GM18867 (cell line): ENCODE data around the gene CDH13.
A peak's percentile ranks its signal among the peaks of the same experiment; 100 is the strongest.

ENCODE experiments used
- ATAC-seq: cut with Tn5 transposase; IDR thresholded peaks from one replicate; pipeline ENCODE4 v1.9.1; 2021; ENCODE audit warnings: mild to moderate bottlenecking, moderate library complexity; ENCODE audit not compliant: unreplicated experiment

Gene CDH13

DNA sequence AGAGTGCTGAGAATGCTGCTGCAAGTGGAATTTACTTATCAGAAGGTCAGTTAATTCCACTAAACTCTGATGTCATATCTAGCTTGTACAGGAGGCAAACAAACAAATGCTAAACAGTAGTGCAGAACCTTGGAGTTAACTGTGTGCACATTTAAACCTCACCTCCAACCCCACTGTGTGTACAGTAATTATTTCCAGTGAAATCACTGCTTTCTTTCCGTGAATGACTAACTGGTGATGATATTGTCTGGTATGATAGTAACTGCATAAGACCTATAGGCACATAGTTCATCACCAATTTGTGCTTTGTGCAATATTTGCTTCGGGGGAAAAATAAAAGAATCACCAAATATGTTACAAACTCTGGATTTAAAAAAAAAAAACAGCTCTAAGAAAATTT is 688.5 kb downstream of the CDH13 start:
- no peak for ATAC-seq

DNA sequence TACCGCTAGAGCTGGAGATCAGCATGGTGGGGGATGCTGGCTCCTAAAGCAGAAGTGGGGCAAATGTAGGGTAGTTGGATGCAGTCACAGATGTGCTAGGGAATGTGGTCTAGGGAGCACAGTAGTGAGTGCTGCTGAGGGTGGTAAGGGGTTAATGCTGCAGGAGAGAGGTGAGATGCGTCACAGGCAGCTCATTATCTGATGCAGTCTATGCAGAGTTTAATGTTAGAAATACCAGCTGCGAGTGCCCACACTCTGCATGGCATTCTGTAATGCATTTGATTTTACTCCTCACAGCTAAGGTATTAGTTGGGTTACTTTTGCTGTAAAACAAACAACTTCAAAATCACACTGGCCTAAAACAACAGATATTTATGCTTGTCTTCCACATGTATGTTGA is 689.7 kb downstream of the CDH13 start:
- no peak for ATAC-seq

GRCh38 chr16:83318390-83318789 is 691.6 kb downstream of the CDH13 start:
- no peak for ATAC-seq

- ATAC-seq: no peak
Measured at GRCh38 chr16:83328936-83329335, 702.2 kb downstream of the CDH13 start.

- no peak for ATAC-seq
Measured at GRCh38 chr16:83329441-83329840, 702.7 kb downstream of the CDH13 start.

DNA sequence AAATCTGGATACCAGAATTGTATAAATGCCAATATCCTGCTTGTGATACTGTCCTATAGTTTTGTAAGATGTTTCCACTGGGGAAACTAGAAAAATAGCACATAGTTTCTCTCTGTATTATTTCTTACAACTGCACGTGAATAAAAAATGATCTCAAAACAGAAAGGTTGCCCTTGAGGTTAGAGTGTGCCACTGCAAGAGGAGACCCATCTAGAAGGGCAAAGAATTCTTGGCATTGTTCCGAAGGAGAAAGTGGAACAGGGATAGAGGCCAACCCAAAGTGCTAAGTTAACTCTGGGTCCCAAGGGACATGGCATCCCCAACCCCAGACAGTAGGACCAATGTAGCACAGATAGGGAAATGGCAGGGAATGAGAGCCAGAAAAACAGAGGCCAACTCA is 703.5 kb downstream of the CDH13 start:
- no peak for ATAC-seq

DNA sequence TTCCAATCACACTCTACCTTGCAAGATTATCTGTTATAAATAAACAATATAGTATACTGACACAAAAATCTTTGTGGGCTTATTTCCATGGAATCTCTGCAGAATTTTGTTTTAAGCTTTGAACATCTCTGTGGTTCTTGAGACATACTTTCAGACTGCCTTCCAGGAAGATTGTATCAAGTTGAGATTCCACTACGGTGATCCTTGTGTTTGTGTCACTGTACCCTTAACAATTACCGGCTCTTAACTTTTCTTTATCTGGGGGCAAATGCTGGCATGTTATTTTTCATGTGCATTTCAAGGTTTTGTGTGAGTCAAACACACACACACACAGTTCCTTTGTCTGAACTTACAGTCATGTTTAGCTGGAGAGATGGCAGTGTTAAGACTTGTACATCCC is 708.3 kb downstream of the CDH13 start:
- no peak for ATAC-seq

DNA sequence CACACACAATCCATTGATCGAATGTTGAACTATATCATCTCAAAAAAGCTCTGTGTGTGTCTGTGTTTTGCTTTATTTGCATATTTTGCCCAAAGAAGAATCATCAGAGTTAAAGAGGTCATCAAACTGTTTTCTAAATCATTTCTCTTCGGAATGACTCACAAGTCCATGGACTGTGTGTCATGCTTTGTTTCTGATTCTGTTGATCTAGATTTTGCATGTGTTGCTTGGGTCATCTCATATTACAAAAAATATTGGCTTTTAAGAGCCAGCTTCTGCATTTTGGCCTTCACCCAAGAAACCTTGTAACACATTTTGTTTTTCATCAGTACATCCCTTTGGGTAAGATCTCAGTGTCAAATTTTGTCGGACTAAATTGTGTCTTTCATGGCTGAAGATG is 709.8 kb downstream of the CDH13 start:
- ATAC-seq: no peak

DNA sequence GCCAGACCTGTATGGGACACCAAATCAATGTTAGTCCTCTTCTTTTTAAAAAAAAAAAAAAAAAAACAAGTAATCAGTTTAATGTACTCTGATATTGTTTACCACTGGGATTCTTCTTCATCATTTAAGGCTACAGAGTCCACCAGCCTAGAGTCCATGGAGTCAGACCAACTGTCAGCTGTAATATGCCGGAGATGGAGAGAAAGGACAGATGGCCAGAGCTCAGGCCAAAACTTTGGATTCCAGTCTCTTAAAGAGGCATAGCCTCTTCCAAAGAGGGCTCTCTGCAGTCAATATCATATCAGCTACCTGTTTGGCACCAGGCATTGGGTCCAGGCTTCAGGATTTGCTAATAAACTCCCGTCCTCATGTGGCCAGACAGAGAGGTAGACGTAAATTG is 711.4 kb downstream of the CDH13 start:
- no peak for ATAC-seq

GRCh38 chr16:83338941-83339340 is 712.2 kb downstream of the CDH13 start:
- no peak for ATAC-seq

GRCh38 chr16:83343935-83344366 is 717.2 kb downstream of the CDH13 start:
- no peak for ATAC-seq

DNA sequence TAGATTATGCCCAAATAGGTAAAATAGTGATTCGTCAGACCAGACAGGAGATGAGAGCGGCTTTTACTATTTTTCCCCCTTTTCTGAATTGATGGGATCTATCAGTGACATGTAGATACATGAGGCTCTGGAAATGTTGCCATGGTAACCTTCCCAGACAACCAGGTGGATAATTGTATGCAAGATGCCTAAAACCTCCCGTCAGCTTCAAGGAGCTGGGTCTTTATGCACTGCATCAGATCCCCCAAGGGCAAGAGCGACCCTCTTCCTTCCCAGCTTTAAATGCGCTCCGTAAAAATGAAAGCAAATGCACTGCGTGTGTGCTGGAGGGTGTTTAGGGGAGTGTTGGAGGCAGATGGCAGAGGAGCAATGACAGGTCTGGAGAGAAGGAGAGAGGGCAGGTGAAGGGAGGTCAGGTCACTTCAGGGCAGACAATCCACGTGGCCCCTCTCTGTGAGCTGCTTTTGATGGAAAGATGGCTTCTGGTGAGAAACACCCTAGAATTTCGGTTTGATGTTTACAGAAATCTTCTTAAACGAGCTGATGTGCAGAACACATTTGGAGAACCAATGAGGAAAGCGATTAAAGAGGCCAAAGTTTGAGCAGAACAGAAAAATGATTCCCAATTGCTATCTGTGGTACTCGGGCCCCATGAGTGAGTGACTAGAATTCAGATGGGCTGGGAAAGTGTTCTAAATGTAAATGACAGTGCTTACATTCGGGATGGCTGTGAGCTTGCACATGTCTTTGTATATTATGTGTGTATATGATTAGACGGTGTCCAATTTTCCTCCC is 719.3 kb downstream of the CDH13 start:
- ATAC-seq: no peak

DNA sequence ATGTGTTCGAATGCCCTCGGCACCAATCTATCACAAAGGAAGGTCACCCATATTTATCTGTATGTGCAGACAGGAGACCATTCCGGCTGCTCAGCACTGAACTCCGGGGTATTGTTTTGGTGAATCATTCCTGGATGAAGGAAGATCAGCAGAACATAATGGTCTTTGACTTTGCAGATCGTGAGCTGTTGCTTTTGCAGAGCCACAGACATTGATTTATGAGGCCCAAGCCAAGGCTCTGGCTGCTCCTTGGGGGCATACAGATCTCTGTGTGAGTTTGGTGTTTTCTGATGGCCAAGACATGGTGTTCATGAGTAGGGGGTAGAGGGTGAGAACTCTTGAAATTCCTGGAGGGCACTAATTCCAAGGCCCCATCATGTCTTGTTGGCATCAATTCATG is 722.2 kb downstream of the CDH13 start:
- no peak for ATAC-seq

DNA sequence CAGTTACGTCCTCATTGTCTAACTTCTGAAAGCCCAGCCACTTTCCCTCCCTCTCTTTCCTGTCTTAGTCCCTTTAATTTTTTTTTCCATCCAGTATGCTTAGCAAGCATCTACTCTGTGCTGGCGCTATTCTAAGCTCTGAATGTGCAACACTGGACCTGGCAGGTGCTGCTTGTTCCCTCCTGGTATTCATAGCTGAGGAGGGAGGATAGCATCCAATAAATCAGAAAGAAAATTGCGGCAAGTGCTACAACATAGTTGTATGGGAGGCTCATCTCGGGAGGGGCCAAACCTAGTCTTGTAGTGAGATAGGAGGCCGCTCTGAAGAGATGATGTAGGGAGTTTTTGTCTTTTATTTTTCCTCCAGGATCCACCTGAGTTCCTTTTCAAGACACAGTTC is 723.7 kb downstream of the CDH13 start:
- ATAC-seq: no peak

DNA sequence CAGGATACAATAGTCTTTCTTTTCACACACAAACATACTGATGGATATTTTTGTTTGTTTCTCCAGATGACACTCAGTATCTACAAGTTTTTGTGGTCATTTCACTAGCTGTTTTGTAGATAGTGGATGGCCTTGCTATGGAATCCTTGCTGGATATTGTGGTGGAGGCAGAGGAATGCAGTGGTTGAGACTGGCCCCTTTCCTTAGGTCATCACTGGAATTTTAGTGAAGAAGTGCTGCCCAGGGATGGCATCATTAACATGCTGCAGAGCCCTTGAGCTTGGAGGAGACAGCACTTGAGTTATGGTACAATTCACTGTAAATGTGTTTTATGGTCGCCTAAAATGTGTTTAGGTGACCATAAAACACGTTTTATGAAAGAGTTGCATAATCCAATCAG is 725.1 kb downstream of the CDH13 start:
- no peak for ATAC-seq

DNA sequence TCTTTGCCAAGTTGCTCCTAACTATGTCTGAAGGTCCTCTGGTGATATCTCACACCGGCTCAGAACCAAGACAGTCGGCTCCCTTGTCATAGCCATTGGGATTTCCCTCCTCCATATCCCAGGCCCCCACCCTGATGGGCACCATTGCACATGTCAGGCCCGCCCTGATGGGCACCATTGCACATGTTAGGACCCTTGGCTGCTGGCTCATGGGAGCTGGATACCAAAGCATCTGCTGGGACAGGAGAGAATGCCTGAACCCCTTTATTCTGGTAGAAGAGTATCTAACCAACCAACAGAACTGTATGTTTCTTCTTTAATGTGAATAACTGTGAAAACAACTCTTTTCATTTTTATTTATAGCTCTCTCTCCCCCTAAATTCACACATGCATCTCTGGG is 726.5 kb downstream of the CDH13 start:
- no peak for ATAC-seq

- no peak for ATAC-seq
Measured at GRCh38 chr16:83354015-83354414, 727.2 kb downstream of the CDH13 start.

GRCh38 chr16:83355570-83356218 is 728.9 kb downstream of the CDH13 start:
- peak; percentile 47 for ATAC-seq

- ATAC-seq: peak; percentile 78
Measured at GRCh38 chr16:83356266-83356665, 729.5 kb downstream of the CDH13 start.

GRCh38 chr16:83356986-83357385 is 730.2 kb downstream of the CDH13 start:
- no peak for ATAC-seq

- ATAC-seq: no peak
Measured at GRCh38 chr16:83363521-83363920, 736.8 kb downstream of the CDH13 start.

DNA sequence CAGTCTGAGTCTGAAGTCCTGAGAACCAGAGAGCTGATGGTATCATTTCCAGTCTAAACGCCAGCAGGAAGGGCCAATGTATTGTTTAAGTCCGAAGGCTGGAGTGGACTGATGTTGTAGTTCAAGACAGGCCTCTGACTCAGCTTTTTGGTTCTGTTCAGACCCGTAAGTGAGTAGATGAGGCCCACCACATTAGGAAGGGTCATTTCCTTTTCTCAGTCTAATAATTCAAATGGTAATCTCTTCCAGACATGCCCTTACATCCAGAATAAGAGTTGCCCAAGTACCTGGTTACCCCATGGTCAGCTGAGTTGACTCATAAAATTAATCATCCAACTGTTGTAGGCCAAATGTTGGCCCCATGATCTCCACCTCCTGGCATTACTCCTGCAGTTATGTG is 738.4 kb downstream of the CDH13 start:
- no peak for ATAC-seq

- ATAC-seq: no peak
Measured at GRCh38 chr16:83366228-83366627, 739.5 kb downstream of the CDH13 start.
